DND-41 (cell line): Measurements from ENCODE around the gene HECTD2.
"Not testable (repeated sequence)": the region's sequence is repeated elsewhere in the genome, so short reads cannot be mapped to it uniquely, and the experiment has no call there.

Experiments
- ATAC-seq: fragments of 200-7000 bp; cut with Tn5 transposase; 3 replicates; pipeline ENCODE4 v1.9.1; 2021; ENCODE audit warnings: low read depth; ENCODE audit not compliant: insufficient read depth
- DNase-seq: peaks from one replicate; pipeline ENCODE4 v3.0.0-alpha.2; 2020
- H2AFZ ChIP-seq: 2 replicates; pipeline ENCODE4 v1.6.0; 2012; ENCODE audit warnings: low read depth, low read length
- H3K27ac ChIP-seq: 2 replicates; pipeline ENCODE4 v1.5.1; 2012; ENCODE audit warnings: low read length, inconsistent platforms
- H3K27me3 ChIP-seq: fragments of 200-600 bp; sonication (generic); 2 replicates; pipeline ENCODE4 v1.6.0; 2012; ENCODE audit warnings: low read length, mild to moderate bottlenecking, inconsistent platforms; ENCODE audit not compliant: insufficient read depth, poor library complexity
- H3K36me3 ChIP-seq: 2 replicates; pipeline ENCODE4 v1.5.1; 2012; ENCODE audit warnings: low read length, inconsistent platforms; ENCODE audit not compliant: insufficient read depth
- H3K4me1 ChIP-seq: 2 replicates; pipeline ENCODE4 v1.5.1; 2012; ENCODE audit warnings: mild to moderate bottlenecking, low read length; ENCODE audit not compliant: insufficient read depth
- H3K4me2 ChIP-seq: 2 replicates; pipeline ENCODE4 v1.6.0; 2012; ENCODE audit warnings: mild to moderate bottlenecking, moderate library complexity, low read length, inconsistent platforms; ENCODE audit not compliant: insufficient read depth
- H3K4me3 ChIP-seq, 2 experiments: fragments of 200-600 bp in 1 of 2; shearing (Covaris generic) in 1 of 2; 2 replicates each; pipeline ENCODE4 v1.5.1; 2012 to 2016; ENCODE audit warnings: inconsistent platforms in 2 of 2, low read length in 2 of 2, mild to moderate bottlenecking in 2 of 2, low read depth in 1 of 2, moderate library complexity in 1 of 2
- H3K79me2 ChIP-seq: 2 replicates; pipeline ENCODE4 v1.6.0; 2012; ENCODE audit warnings: low read length, inconsistent platforms; ENCODE audit not compliant: insufficient read depth
- H3K9ac ChIP-seq: 2 replicates; pipeline ENCODE4 v1.6.0; 2012; ENCODE audit warnings: low read depth, mild to moderate bottlenecking, inconsistent platforms, low read length, moderate library complexity
- H3K9me3 ChIP-seq: 2 replicates; pipeline ENCODE4 v1.5.1; 2012; ENCODE audit warnings: low read length, moderate library complexity, mild to moderate bottlenecking, inconsistent platforms; ENCODE audit not compliant: insufficient read depth, severe bottlenecking
- H4K20me1 ChIP-seq: 2 replicates; pipeline ENCODE4 v1.6.0; 2012; ENCODE audit warnings: low read length; ENCODE audit not compliant: insufficient read depth
- CTCF ChIP-seq: IDR thresholded peaks from 2 replicates; pipeline ENCODE4 v1.5.1; 2012; ENCODE audit warnings: borderline replicate concordance, low read length, moderate library complexity, mild to moderate bottlenecking; ENCODE audit not compliant: poor library complexity, severe bottlenecking; ENCODE audit errors: extremely low read depth
- EZH2 ChIP-seq: IDR thresholded peaks from 3 replicates; pipeline ENCODE4 v1.6.1; 2012; ENCODE audit warnings: borderline replicate concordance, low read depth, mild to moderate bottlenecking, moderate library complexity, low read length, inconsistent platforms; ENCODE audit not compliant: severe bottlenecking

HECTD2 gene, protein sequence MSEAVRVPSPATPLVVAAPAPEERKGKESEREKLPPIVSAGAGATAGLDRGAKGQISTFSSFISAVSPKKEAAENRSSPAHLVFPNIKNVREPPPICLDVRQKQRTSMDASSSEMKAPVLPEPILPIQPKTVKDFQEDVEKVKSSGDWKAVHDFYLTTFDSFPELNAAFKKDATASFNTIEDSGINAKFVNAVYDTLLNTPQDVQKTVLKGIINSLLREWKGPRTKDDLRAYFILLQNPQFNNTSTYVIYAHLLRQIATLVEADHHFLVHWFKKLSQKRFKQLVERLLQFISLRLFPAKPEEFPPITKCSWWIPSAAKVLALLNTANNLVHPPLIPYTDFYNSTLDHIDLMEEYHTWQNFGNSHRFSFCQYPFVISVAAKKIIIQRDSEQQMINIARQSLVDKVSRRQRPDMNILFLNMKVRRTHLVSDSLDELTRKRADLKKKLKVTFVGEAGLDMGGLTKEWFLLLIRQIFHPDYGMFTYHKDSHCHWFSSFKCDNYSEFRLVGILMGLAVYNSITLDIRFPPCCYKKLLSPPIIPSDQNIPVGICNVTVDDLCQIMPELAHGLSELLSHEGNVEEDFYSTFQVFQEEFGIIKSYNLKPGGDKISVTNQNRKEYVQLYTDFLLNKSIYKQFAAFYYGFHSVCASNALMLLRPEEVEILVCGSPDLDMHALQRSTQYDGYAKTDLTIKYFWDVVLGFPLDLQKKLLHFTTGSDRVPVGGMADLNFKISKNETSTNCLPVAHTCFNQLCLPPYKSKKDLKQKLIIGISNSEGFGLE

GRCh38 chr10:91409869-91410637, at the start of gene HECTD2:
HECTD2 (plus strand) TSS chr10:91410344; CDS start chr10:91410439, 95 bp downstream.
- peak within 1 kb of the TSS; percentile 98 for H3K27ac ChIP-seq
- H3K4me3 ChIP-seq = peak within 1 kb of the TSS; percentile 51 to 88
- no peak for TF ChIP-seq EZH2
- TF ChIP-seq CTCF = peak; percentile 62
- no peaks in the 10 kb centered on the region for H3K27me3 ChIP-seq
- H4K20me1 ChIP-seq = no peaks in the 10 kb centered on the region
- peaks cover 37% of the 10 kb centered on the region for H3K4me1 ChIP-seq
- no peaks in the 10 kb centered on the region for H3K36me3 ChIP-seq
- peak within 1 kb of the TSS; percentile 95 for H2AFZ ChIP-seq
- no peaks in the 10 kb centered on the region for H3K9me3 ChIP-seq
- peaks cover 39% of the 10 kb centered on the region for H3K79me2 ChIP-seq
- peak within 1 kb of the TSS; percentile 92 for H3K4me2 ChIP-seq
- ATAC-seq (peak; percentile 79), DNase-seq (peak; percentile 81)
- H3K9ac ChIP-seq = peak within 1 kb of the TSS; percentile 91

DNA sequence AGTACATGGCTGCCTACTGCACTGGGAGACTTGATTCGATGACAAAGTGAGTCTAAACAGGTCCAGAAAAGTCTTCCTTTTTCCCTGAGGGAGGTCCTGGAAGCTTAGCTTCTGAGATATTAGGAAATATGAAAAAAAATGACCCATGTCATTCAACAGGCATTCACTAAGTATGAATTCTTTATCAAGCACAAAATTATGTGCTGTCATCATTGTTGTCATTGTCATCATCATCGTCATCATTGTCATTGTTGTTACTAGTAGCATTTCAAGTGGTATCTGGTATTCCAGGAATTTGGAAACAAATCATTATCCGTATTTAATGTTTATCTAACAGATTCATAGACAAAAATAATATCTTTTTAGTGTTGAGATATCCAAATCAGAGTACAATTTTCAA, 49.7 kb upstream of the HECTD2 start:
- ATAC-seq (no peak), DNase-seq (no peak)
- TF ChIP-seq CTCF (no peak), EZH2 (no peak)
- no peak overlapping the region for H3K4me3 ChIP-seq
- no peaks in the 10 kb centered on the region for H3K36me3 ChIP-seq
- no peak overlapping the region for H3K9ac ChIP-seq
- H3K79me2 ChIP-seq = no peaks in the 10 kb centered on the region
- H3K4me2 ChIP-seq = no peak overlapping the region
- H4K20me1 ChIP-seq = no peaks in the 10 kb centered on the region
- no peak overlapping the region for H3K27ac ChIP-seq
- H2AFZ ChIP-seq = no peak overlapping the region
- H3K9me3 ChIP-seq = no peaks in the 10 kb centered on the region
- peaks cover 11% of the 10 kb centered on the region for H3K27me3 ChIP-seq
- H3K4me1 ChIP-seq = no peaks in the 10 kb centered on the region

DNA sequence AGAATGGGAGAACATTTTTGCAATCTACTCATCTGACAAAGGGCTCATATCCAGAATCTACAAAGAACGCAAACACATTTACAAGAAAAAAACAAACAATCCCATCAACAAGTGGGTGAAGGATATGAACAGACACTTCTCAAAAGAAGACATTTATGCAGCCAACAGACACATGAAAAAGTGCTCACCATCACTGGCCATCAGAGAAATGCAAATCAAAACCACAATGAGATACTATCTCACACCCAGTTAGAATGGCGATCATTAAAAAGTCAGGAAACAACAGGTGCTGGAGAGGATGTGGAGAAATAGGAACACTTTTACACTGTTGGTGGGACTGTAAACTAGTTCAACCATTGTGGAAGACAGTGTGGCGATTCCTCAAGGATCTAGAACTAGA, 44.6 kb upstream of the HECTD2 start:
- H3K27ac ChIP-seq, H3K4me2 ChIP-seq, H3K4me1 ChIP-seq, H3K36me3 ChIP-seq, H3K4me3 ChIP-seq, H3K9ac ChIP-seq, ATAC-seq, H4K20me1 ChIP-seq, H3K79me2 ChIP-seq, DNase-seq, H3K27me3 ChIP-seq, H2AFZ ChIP-seq, H3K9me3 ChIP-seq: not testable (repeated sequence)

- TF ChIP-seq EZH2 (no peak), CTCF (no peak)
- Histone ChIP-seq H2AFZ (no peak overlapping the region), H3K79me2 (no peaks in the 10 kb centered on the region), H3K9me3 (no peaks in the 10 kb centered on the region), H4K20me1 (no peaks in the 10 kb centered on the region), H3K4me3 (no peak overlapping the region), H3K9ac (no peak overlapping the region), H3K36me3 (no peaks in the 10 kb centered on the region), H3K4me1 (no peaks in the 10 kb centered on the region), H3K4me2 (no peak overlapping the region), H3K27ac (no peak overlapping the region), H3K27me3 (no peaks in the 10 kb centered on the region)
- ATAC-seq (no peak), DNase-seq (no peak)
Observed at GRCh38 chr10:91366704-91367103, 43.4 kb upstream of the HECTD2 start.
